Measurements from ENCODE around the gene PHLPP1.

- TF ChIP-seq CTCF (IDR thresholded peaks at IDR 0.05; ENCODE audit: insufficient read depth, low read depth, low read length): no peak
- TF ChIP-seq EZH2 (IDR thresholded peaks at IDR 0.05; ENCODE audit: insufficient read depth, low read length): no peak
These were observed 150.2 kb downstream of the PHLPP1 start for GRCh38 chr18:62865498-62865897.

Measured in astrocyte (in vitro differentiated cells and primary cell).